ENCODE measurements around the gene ME3.

Gene ME3

GRCh38 chr11:86692746-86693145 is 20.3 kb upstream of the ME3 start:
- no peak for DNase-seq (ENCODE audit: low read depth)

GRCh38 chr11:86692317-86692716 is 19.9 kb upstream of the ME3 start:
- DNase-seq (ENCODE audit: low read depth) = no peak

GRCh38 chr11:86688398-86689179 is 16.2 kb upstream of the ME3 start:
- DNase-seq (ENCODE audit: low read depth) = no peak

- no peak for DNase-seq (ENCODE audit: low read depth)
Measured at GRCh38 chr11:86687185-86687778, 14.9 kb upstream of the ME3 start.

- no peak for DNase-seq (ENCODE audit: low read depth)
Measured at GRCh38 chr11:86686531-86686930, 14.1 kb upstream of the ME3 start.

GRCh38 chr11:86681483-86681756 is 9.0 kb upstream of the ME3 start:
- DNase-seq (ENCODE audit: low read depth) = no peak

- no peak for DNase-seq (ENCODE audit: low read depth)
Measured at GRCh38 chr11:86680716-86681482, 8.5 kb upstream of the ME3 start.

GRCh38 chr11:86678823-86679222 is 6.4 kb upstream of the ME3 start:
- DNase-seq (ENCODE audit: low read depth) = no peak

- DNase-seq (ENCODE audit: low read depth) = no peak
Measured at GRCh38 chr11:86678296-86678695, 5.9 kb upstream of the ME3 start.

GRCh38 chr11:86676533-86677154 is 4.2 kb upstream of the ME3 start:
- no peak for DNase-seq (ENCODE audit: low read depth)

GRCh38 chr11:86676010-86676409 is 3.6 kb upstream of the ME3 start:
- no peak for DNase-seq (ENCODE audit: low read depth)

GRCh38 chr11:86675017-86675416 is 2.6 kb upstream of the ME3 start:
- no peak for DNase-seq (ENCODE audit: low read depth)

GRCh38 chr11:86673872-86674750 is 1.7 kb upstream of the ME3 start:
- no peak for DNase-seq (ENCODE audit: low read depth)

- no peak for DNase-seq (ENCODE audit: low read depth)
Measured at GRCh38 chr11:86673055-86673843, 833 bp upstream of the ME3 start.

- no peak for DNase-seq (ENCODE audit: low read depth)
Measured at GRCh38 chr11:86671531-86672006, 847 bp downstream of the ME3 start.

- DNase-seq (ENCODE audit: low read depth) = no peak
Measured at GRCh38 chr11:86670911-86671310, 1.5 kb downstream of the ME3 start.

GRCh38 chr11:86670181-86670580 is 2.2 kb downstream of the ME3 start:
- no peak for DNase-seq (ENCODE audit: low read depth)

GRCh38 chr11:86669424-86669823 is 3.0 kb downstream of the ME3 start:
- DNase-seq (ENCODE audit: low read depth) = no peak

- DNase-seq (ENCODE audit: low read depth) = no peak
Measured at GRCh38 chr11:86668929-86669328, 3.5 kb downstream of the ME3 start.

- DNase-seq (ENCODE audit: low read depth) = no peak
Measured at GRCh38 chr11:86666193-86666592, 6.2 kb downstream of the ME3 start.

- no peak for DNase-seq (ENCODE audit: low read depth)
Measured at GRCh38 chr11:86664930-86665329, 7.5 kb downstream of the ME3 start.

Measured in stimulated activated CD8-positive, alpha-beta memory T cell treated with anti-CD3 and anti-CD28 coated beads, Interleukin-7, amount 100 ng/mL, for 24 hours (primary cell).